IgD-negative memory B cell (primary cell): ENCODE results near the gene ALS2CL. TPM values are rescaled to one million over a fixed set of nuclear protein-coding genes. Genes with fewer than 3 reads are reported as not detected.

Experiments used
- H3K27ac Mint-ChIP-seq, 3 donors: one replicate each; pipeline ENCODE4 v1.8.0; 2020 to 2022; ENCODE audit warnings: mild to moderate bottlenecking in 3 of 3, mixed read lengths in 3 of 3, moderate library complexity in 1 of 3
- H3K27me3 Mint-ChIP-seq: one replicate; pipeline ENCODE4 v1.8.0; 2021; ENCODE audit warnings: mixed read lengths
- H3K36me3 Mint-ChIP-seq: one replicate; pipeline ENCODE4 v1.8.0; 2020; ENCODE audit warnings: mild to moderate bottlenecking, mixed read lengths
- H3K4me1 Mint-ChIP-seq, 3 donors: one replicate each; pipeline ENCODE4 v1.8.0; 2020 to 2022; ENCODE audit warnings: mixed read lengths in 3 of 3, mild to moderate bottlenecking in 1 of 3
- H3K4me3 Mint-ChIP-seq, 4 donors: one replicate each; pipeline ENCODE4 v1.8.0; 2020 to 2022; ENCODE audit warnings: mild to moderate bottlenecking in 4 of 4, mixed read lengths in 4 of 4, moderate library complexity in 3 of 4
- H3K9me3 Mint-ChIP-seq, 3 donors: one replicate each; pipeline ENCODE4 v1.8.0; 2020 to 2021; ENCODE audit warnings: mixed read lengths in 3 of 3, mild to moderate bottlenecking in 1 of 3
- polyA plus RNA-seq: library from polyadenylated mRNA; unstranded; fragments of 300-500 nt; fragmentation: Illumina TruSeq; gene quantifications from one replicate; pipeline ENCODE4 v1.2.3, GENCODE V29; 2021

Gene ALS2CL
- polyA plus RNA-seq, 1 donor from 2014 or later, result 0.10 TPM

GRCh38 chr3:46679681-46680080 is 13.8 kb downstream of the ALS2CL start:
- Mint-ChIP-seq H3K9me3 (no peaks in the 10 kb centered on the region), H3K4me3 (no peak overlapping the region), H3K27ac (no peak overlapping the region), H3K4me1 (peaks cover 0 to 2% (median 0%) of the 10 kb centered on the region in 3 donors), H3K27me3 (peaks cover 4% of the 10 kb centered on the region), H3K36me3 (peaks cover 2% of the 10 kb centered on the region)

- H3K9me3 Mint-ChIP-seq, result no peaks in the 10 kb centered on the region
- no peak overlapping the region for H3K27ac Mint-ChIP-seq
- peaks cover 0 to 2% (median 0%) of the 10 kb centered on the region in 3 donors for H3K4me1 Mint-ChIP-seq
- H3K4me3 Mint-ChIP-seq, result no peak overlapping the region
- peaks cover 4% of the 10 kb centered on the region for H3K27me3 Mint-ChIP-seq
- peaks cover 2% of the 10 kb centered on the region for H3K36me3 Mint-ChIP-seq
Measured at GRCh38 chr3:46678280-46678679, 15.2 kb downstream of the ALS2CL start.

GRCh38 chr3:46677411-46677726 is 16.1 kb downstream of the ALS2CL start:
- Mint-ChIP-seq H3K36me3 (peaks cover 2% of the 10 kb centered on the region), H3K4me3 (no peak overlapping the region), H3K27me3 (peaks cover 4% of the 10 kb centered on the region), H3K4me1 (peaks cover 0 to 2% (median 0%) of the 10 kb centered on the region in 3 donors), H3K27ac (no peak overlapping the region), H3K9me3 (no peaks in the 10 kb centered on the region)

GRCh38 chr3:46676601-46677410 is 16.7 kb downstream of the ALS2CL start:
- no peak overlapping the region for H3K27ac Mint-ChIP-seq

GRCh38 chr3:46675843-46676567 is 17.5 kb downstream of the ALS2CL start:
- Mint-ChIP-seq H3K36me3 (peaks cover 2% of the 10 kb centered on the region), H3K4me3 (no peak overlapping the region), H3K27ac (peak overlapping the region in 1 of 3 donors; percentile 13), H3K27me3 (peaks cover 4% of the 10 kb centered on the region), H3K9me3 (no peaks in the 10 kb centered on the region), H3K4me1 (no peaks in the 10 kb centered on the region)

More at GRCh38 chr3:46676601-46677410, 16.7 kb downstream of the ALS2CL start:
- H3K9me3 Mint-ChIP-seq, result no peaks in the 10 kb centered on the region
- H3K27me3 Mint-ChIP-seq, result peaks cover 4% of the 10 kb centered on the region
- no peaks in the 10 kb centered on the region for H3K4me1 Mint-ChIP-seq
- H3K4me3 Mint-ChIP-seq, result peak overlapping the region in 1 of 4 donors; percentile 39
- peaks cover 2% of the 10 kb centered on the region for H3K36me3 Mint-ChIP-seq

GRCh38 chr3:46675426-46675825 is 18.1 kb downstream of the ALS2CL start:
- Mint-ChIP-seq H3K36me3 (peaks cover 2% of the 10 kb centered on the region), H3K9me3 (no peaks in the 10 kb centered on the region)

GRCh38 chr3:46674031-46674845 is 19.2 kb downstream of the ALS2CL start:
- Mint-ChIP-seq H3K27me3 (peaks cover 2% of the 10 kb centered on the region), H3K9me3 (no peaks in the 10 kb centered on the region), H3K27ac (no peak overlapping the region), H3K36me3 (peaks cover 2% of the 10 kb centered on the region), H3K4me3 (no peak overlapping the region), H3K4me1 (no peaks in the 10 kb centered on the region)

More at GRCh38 chr3:46675426-46675825, 18.1 kb downstream of the ALS2CL start:
- H3K27ac Mint-ChIP-seq, result peak overlapping the region in 1 of 3 donors; percentile 13
- peaks cover 4% of the 10 kb centered on the region for H3K27me3 Mint-ChIP-seq
- no peaks in the 10 kb centered on the region for H3K4me1 Mint-ChIP-seq
- H3K4me3 Mint-ChIP-seq, result no peak overlapping the region

GRCh38 chr3:46673151-46674030 is 20.1 kb downstream of the ALS2CL start:
- Mint-ChIP-seq H3K36me3 (no peaks in the 10 kb centered on the region), H3K4me1 (no peaks in the 10 kb centered on the region), H3K27ac (no peak overlapping the region)

GRCh38 chr3:46672349-46672695 is 21.2 kb downstream of the ALS2CL start:
- H3K27ac Mint-ChIP-seq, result no peak overlapping the region
- no peaks in the 10 kb centered on the region for H3K9me3 Mint-ChIP-seq
- H3K36me3 Mint-ChIP-seq, result no peaks in the 10 kb centered on the region
- no peak overlapping the region for H3K4me3 Mint-ChIP-seq
- no peaks in the 10 kb centered on the region for H3K27me3 Mint-ChIP-seq
- no peaks in the 10 kb centered on the region for H3K4me1 Mint-ChIP-seq

More at GRCh38 chr3:46673151-46674030, 20.1 kb downstream of the ALS2CL start:
- Mint-ChIP-seq H3K27me3 (no peaks in the 10 kb centered on the region), H3K4me3 (no peak overlapping the region), H3K9me3 (no peaks in the 10 kb centered on the region)

- H3K27me3 Mint-ChIP-seq, result no peaks in the 10 kb centered on the region
- H3K9me3 Mint-ChIP-seq, result no peaks in the 10 kb centered on the region
- H3K36me3 Mint-ChIP-seq, result no peaks in the 10 kb centered on the region
- H3K27ac Mint-ChIP-seq, result peak overlapping the region in 1 of 3 donors; percentile 46
- no peak overlapping the region for H3K4me3 Mint-ChIP-seq
- no peaks in the 10 kb centered on the region for H3K4me1 Mint-ChIP-seq
Measured at GRCh38 chr3:46671541-46672348, 21.7 kb downstream of the ALS2CL start.

GRCh38 chr3:46670891-46671427 is 22.5 kb downstream of the ALS2CL start:
- no peak overlapping the region for H3K4me3 Mint-ChIP-seq
- no peaks in the 10 kb centered on the region for H3K9me3 Mint-ChIP-seq
- H3K27ac Mint-ChIP-seq, result peak overlapping the region in 1 of 3 donors; percentile 46
- no peaks in the 10 kb centered on the region for H3K36me3 Mint-ChIP-seq
- H3K27me3 Mint-ChIP-seq, result no peaks in the 10 kb centered on the region
- no peaks in the 10 kb centered on the region for H3K4me1 Mint-ChIP-seq

- H3K27me3 Mint-ChIP-seq, result no peaks in the 10 kb centered on the region
- no peak overlapping the region for H3K27ac Mint-ChIP-seq
- H3K36me3 Mint-ChIP-seq, result no peaks in the 10 kb centered on the region
- H3K9me3 Mint-ChIP-seq, result no peaks in the 10 kb centered on the region
- H3K4me1 Mint-ChIP-seq, result no peaks in the 10 kb centered on the region
- no peak overlapping the region for H3K4me3 Mint-ChIP-seq
Measured at GRCh38 chr3:46670000-46670890, 23.2 kb downstream of the ALS2CL start.
